Endothelial cell of umbilical vein (primary cell): ENCODE data around the gene PPP1R11. TPM values are rescaled to one million over a fixed set of nuclear protein-coding genes. Genes with fewer than 3 reads are reported as not detected.

Source experiments
- BruUV-seq: library from RNA; stranded (reverse); fragments of 400-500 nt; replicated peaks from 2 replicates; lab custom pipeline; 2021; lab: Mats Ljungman, UMichigan
- CTCF ChIA-PET: fragments of 300-600, 350-600 bp; sonication (Branson Sonifier 250); formaldehyde crosslinking; loops from one replicate; lab custom pipeline; 2021; ENCODE audit warnings: antibody characterized with exemption, inconsistent platforms; lab: Charles Lee
- POLR2A ChIA-PET: fragments of 300-600, 350-600 bp; sonication (Branson Sonifier 250); formaldehyde crosslinking; loops from one replicate; lab custom pipeline; 2021; ENCODE audit warnings: antibody characterized with exemption, inconsistent platforms; lab: Charles Lee
- DNase-seq: peaks from one replicate; pipeline ENCODE4 v3.0.0-alpha.2; 2011; ENCODE audit warnings: low read depth, low spot score
- FAIRE-seq: peaks from 2 replicates; lab custom pipeline; 2011; peaks lifted over from hg19 to GRCh38; lab: Jason Lieb, UNC
- H2AFZ ChIP-seq: 2 replicates; pipeline ENCODE4 v1.6.0; 2012; ENCODE audit warnings: low read depth, low read length, control low read depth, inconsistent platforms
- H3K27ac ChIP-seq: 2 replicates; pipeline ENCODE4 v1.5.1; 2011; ENCODE audit warnings: low read depth, mild to moderate bottlenecking, control low read depth, low read length, moderate library complexity; ENCODE audit not compliant: insufficient read depth
- H3K27me3 ChIP-seq, 2 experiments: 2 replicates each; pipeline versions ENCODE4 v1.6.0 to v1.6.1; 2011; ENCODE audit warnings: low read length in 2 of 2, mixed read lengths in 1 of 2; ENCODE audit not compliant: control insufficient read depth in 2 of 2, insufficient read depth in 2 of 2
- H3K36me3 ChIP-seq, 2 experiments: 2 replicates in 1 of 2; 3 replicates in 1 of 2; pipeline ENCODE4 v1.5.1; 2011; ENCODE audit warnings: low read length in 2 of 2, mild to moderate bottlenecking in 1 of 2, moderate library complexity in 1 of 2; ENCODE audit not compliant: control insufficient read depth in 2 of 2, insufficient read depth in 2 of 2; ENCODE audit errors: extremely low read depth in 1 of 2
- H3K4me1 ChIP-seq: 3 replicates; pipeline ENCODE4 v1.5.1; 2011; ENCODE audit warnings: mild to moderate bottlenecking, low read length; ENCODE audit not compliant: control insufficient read depth, insufficient read depth; ENCODE audit errors: extremely low read depth
- H3K4me2 ChIP-seq: 2 replicates; pipeline ENCODE4 v1.6.1; 2011; ENCODE audit warnings: low read length, control low read depth, mixed read lengths; ENCODE audit not compliant: insufficient read depth
- H3K4me3 ChIP-seq, 3 experiments: fragments of 200-600 bp in 1 of 3; sonication (generic), shearing (Covaris generic) in 1 of 3; replicated peaks in 1 of 3; 2 replicates each; pipeline ENCODE4 v1.5.1; 2011 to 2016; ENCODE audit warnings: control low read depth in 3 of 3, low read length in 3 of 3, mild to moderate bottlenecking in 2 of 3, inconsistent platforms in 1 of 3, low read depth in 1 of 3, moderate library complexity in 1 of 3; ENCODE audit not compliant: insufficient read depth in 1 of 3
- H3K79me2 ChIP-seq: 2 replicates; pipeline ENCODE4 v1.6.0; 2012; ENCODE audit warnings: low read length, inconsistent platforms; ENCODE audit not compliant: control insufficient read depth, insufficient read depth
- H3K9ac ChIP-seq: replicated peaks from 2 replicates; pipeline ENCODE3; 2011; ENCODE audit warnings: low read length, control low read depth; ENCODE audit not compliant: insufficient read depth; ENCODE audit errors: extremely low read depth
- H3K9me1 ChIP-seq: replicated peaks from 3 replicates; pipeline ENCODE4 v1.6.0; 2011; ENCODE audit warnings: mild to moderate bottlenecking, low read length; ENCODE audit not compliant: control insufficient read depth, insufficient read depth; ENCODE audit errors: extremely low read depth
- H3K9me3 ChIP-seq: replicated peaks from 2 replicates; pipeline ENCODE4 v1.5.1; 2012; ENCODE audit warnings: low read length, inconsistent platforms; ENCODE audit not compliant: control insufficient read depth, insufficient read depth
- H4K20me1 ChIP-seq: replicated peaks from 2 replicates; pipeline ENCODE3; 2011; ENCODE audit warnings: mild to moderate bottlenecking, low read length; ENCODE audit not compliant: control insufficient read depth, insufficient read depth; ENCODE audit errors: extremely low read depth
- FOS ChIP-seq: IDR thresholded peaks from 2 replicates; pipeline ENCODE4 v1.6.1; 2011; ENCODE audit warnings: mild to moderate bottlenecking, low read length, moderate library complexity, borderline replicate concordance; ENCODE audit not compliant: insufficient read depth
- GATA2 ChIP-seq: IDR thresholded peaks from 2 replicates; pipeline ENCODE4 v1.7.0; 2011; ENCODE audit warnings: low read depth, mild to moderate bottlenecking, moderate library complexity, mixed read lengths, low read length; ENCODE audit not compliant: insufficient read length, insufficient read depth
- MYC ChIP-seq: IDR thresholded peaks from one replicate; pipeline ENCODE4 v1.6.1; 2011; ENCODE audit warnings: mild to moderate bottlenecking, low read depth, low read length
- POLR2AphosphoS5 ChIP-seq: IDR thresholded peaks from 2 replicates; pipeline ENCODE4 v1.6.1; 2012; ENCODE audit warnings: low read depth, mild to moderate bottlenecking, control low read depth, low read length, moderate library complexity; ENCODE audit not compliant: insufficient read depth
- dilution Hi-C: fragments of 300-500 bp; cut with MboI; formaldehyde crosslinking; loops from one replicate; pipeline ENCODE4 v1.15.0; 2019; ENCODE audit warnings: low sequenced_read_pairs; ENCODE audit not compliant: extremely low pct_ligation_motif_present
- intact Hi-C: fragments of 100-400 bp; cut with micrococcal nuclease; formaldehyde crosslinking; loops from one replicate; pipeline ENCODE4 v1.10.0; 2022
- polyA plus RNA-seq, 4 experiments: library from polyadenylated mRNA; depleted of rRNA in 3 of 4; stranded (reverse) in 3 of 4; unstranded in 1 of 4; fragments of >200 nt; gene quantifications; 2 replicates each; pipeline versions ENCODE4 v1.2.1 to v1.2.3, GENCODE V29; 2011 to 2012; ENCODE audit warnings: missing spikeins in 1 of 4
- total RNA-seq: library from RNA; stranded (reverse); gene quantifications from 2 replicates; pipeline ENCODE4 v1.2.3, GENCODE V29; 2021

PPP1R11 gene
- total and polyA plus RNA-seq, 2 donors (not counting 3 experiments of a cell fraction or from before 2014, with no cell fraction given), result 32.4 to 44.1 TPM

- POLR2A ChIA-PET, result interaction anchor here (1.2 kb wide), 1 partner anchor 41 kb away, joined by 6 read pairs; the partner anchor contains the start of gene POLR1H
- Histone ChIP-seq H3K79me2 (no peaks in the 10 kb centered on the region), H4K20me1 (no peaks in the 10 kb centered on the region), H3K36me3 (no peaks in the 10 kb centered on the region), H3K27ac (no peak overlapping the region), H3K9me3 (no peaks in the 10 kb centered on the region), H3K9ac (no peak overlapping the region), H2AFZ (peak overlapping the region; percentile 81), H3K4me1 (peaks cover 17% of the 10 kb centered on the region), H3K27me3 (peaks cover 46 to 64% of the 10 kb centered on the region in 2 experiments), H3K9me1 (no peaks in the 10 kb centered on the region), H3K4me3 (peak overlapping the region in 1 of 3 experiments; percentile 12), H3K4me2 (peak overlapping the region; percentile 79)
- DNase-seq (no peak), FAIRE-seq (peak; percentile 31)
- no TSS peak for BruUV-seq
- dilution Hi-C loops, result no loop called here
- TF ChIP-seq MYC (no peak), GATA2 (no peak), POLR2AphosphoS5 (no peak), FOS (no peak)
- CTCF ChIA-PET, result interaction anchor here (0.6 to 5.6 kb wide), 36 partner anchors 9 to 294 kb away, joined by 3 to 311 read pairs (median 5); partner anchors contain the start of genes POLR1H, PPP1R11, TRIM31 and TRIM39
- intact Hi-C loops, result loop anchor here (1.0 to 2.0 kb wide), 2 partner anchors 41 to 110 kb away; partner anchors contain the start of genes POLR1H and TRIM26
Measured at GRCh38 chr6:30102414-30102969, 35.5 kb downstream of the PPP1R11 start.
